A673 (cell line): ENCODE measurements around the gene COPS6.

Experiments
- CTCF ChIP-seq: fragments of 300-800, 200-600 bp; sonication (generic); conservative IDR thresholded peaks from 2 replicates; pipeline ENCODE4 v1.5.1; 2017; ENCODE audit warnings: low read depth, mild to moderate bottlenecking, antibody characterized with exemption, low read length, moderate library complexity, mixed read lengths
- EZH2 ChIP-seq: fragments of 200-600 bp; sonication (generic); IDR thresholded peaks from 2 replicates; pipeline ENCODE4 v1.6.1; 2017; ENCODE audit warnings: borderline replicate concordance, low read depth, mild to moderate bottlenecking, mixed read lengths, antibody characterized with exemption, low read length; ENCODE audit not compliant: poor library complexity, severe bottlenecking

GRCh38 chr7:100109521-100110163, 20.9 kb downstream of the COPS6 start:
- TF ChIP-seq CTCF (0 out of 2 replicates have a peak, but pooled peaks have one; percentile 19), EZH2 (no peak)
